GM23338 (cell line): ENCODE results near the gene FEZF2.

ENCODE experiments used
- CTCF ChIP-seq, 2 experiments: fragments of 200-600 bp in 1 of 2; sonication (generic) in 1 of 2; conservative IDR thresholded peaks; 2 replicates each; pipeline versions ENCODE4 v1.5.1 to v1.6.1; 2016 to 2017; ENCODE audit warnings: antibody characterized with exemption in 2 of 2, low read depth in 2 of 2, mild to moderate bottlenecking in 2 of 2, moderate library complexity in 1 of 2
- ETS1 ChIP-seq: IDR thresholded peaks from 2 replicates; pipeline ENCODE4 v1.6.1; 2016; ENCODE audit warnings: antibody characterized with exemption
- EZH2 ChIP-seq: fragments of 200-600 bp; sonication (generic); IDR thresholded peaks from one replicate; pipeline ENCODE4 v1.8.0; 2017; ENCODE audit warnings: antibody characterized with exemption, mild to moderate bottlenecking, low read depth; ENCODE audit not compliant: unreplicated experiment
- EZH2phosphoT487 ChIP-seq: fragments of 200-600 bp; sonication (generic); IDR thresholded peaks from one replicate; pipeline ENCODE4 v1.8.1; 2018; ENCODE audit warnings: antibody characterized with exemption; ENCODE audit not compliant: unreplicated experiment
- JUNB ChIP-seq: IDR thresholded peaks from one replicate; pipeline ENCODE4 v1.6.1; 2016; ENCODE audit warnings: antibody characterized with exemption; ENCODE audit not compliant: unreplicated experiment
- POLR2AphosphoS5 ChIP-seq: IDR thresholded peaks from 2 replicates; pipeline ENCODE4 v1.6.1; 2016; ENCODE audit warnings: antibody characterized with exemption, low read depth
- REST ChIP-seq: IDR thresholded peaks from one replicate; pipeline ENCODE4 v1.6.1; 2018; ENCODE audit warnings: antibody characterized with exemption; ENCODE audit not compliant: unreplicated experiment
- STAT1 ChIP-seq: IDR thresholded peaks from one replicate; pipeline ENCODE4 v1.6.1; 2016; ENCODE audit warnings: antibody characterized with exemption; ENCODE audit not compliant: unreplicated experiment
- ZNF114 ChIP-seq: fragments of 250-450 bp; sonication (Bioruptor Pico); IDR thresholded peaks from 2 replicates; pipeline ENCODE4 v1.5.0; 2020; ENCODE audit warnings: mild to moderate bottlenecking, moderate library complexity

GRCh38 chr3:62414786-62415185, 41.4 kb upstream of the FEZF2 start:
- TF ChIP-seq CTCF (conservative IDR thresholded peaks at IDR 0.05; ENCODE audit: low read depth in 2 of 2), result no peak
- TF ChIP-seq POLR2AphosphoS5, result no peak
- no peak for TF ChIP-seq REST
- TF ChIP-seq EZH2, result no peak
- no peak for TF ChIP-seq EZH2phosphoT487
- TF ChIP-seq ETS1, result 0 out of 2 replicates have a peak, but pooled peaks have one; percentile 23
- no peak for TF ChIP-seq ZNF114 (CRISPR knock-in tag)
- no peak for TF ChIP-seq JUNB
- no peak for TF ChIP-seq STAT1
